Cardiac muscle cell (in vitro differentiated cells and primary cell): ENCODE data around the gene TMEM94. TPM values are rescaled to one million over a fixed set of nuclear protein-coding genes. Genes with fewer than 3 reads are reported as not detected.
"Not testable (repeated sequence)": the region's sequence is repeated elsewhere in the genome, so short reads cannot be mapped to it uniquely, and the experiment has no call there.

Source experiments
- DNase-seq, 2 donors: peaks; one replicate each; pipeline versions ENCODE4 v3.0.0 to v3.0.0-alpha.2; 2010 to 2017; ENCODE audit warnings: low read depth in 1 of 2, low spot score in 1 of 2
- H3K27ac ChIP-seq: fragments of 200-600 bp; sonication (generic); 2 replicates; pipeline ENCODE4 v1.5.1; 2016
- H3K27me3 ChIP-seq: fragments of 200-600 bp; sonication (generic); 2 replicates; pipeline ENCODE4 v1.6.0; 2016; ENCODE audit warnings: control low read depth
- H3K36me3 ChIP-seq: fragments of 200-600 bp; sonication (generic); 2 replicates; pipeline ENCODE4 v1.5.1; 2016; ENCODE audit warnings: control low read depth
- H3K4me1 ChIP-seq: fragments of 200-600 bp; sonication (generic); 2 replicates; pipeline ENCODE4 v1.8.1; 2017; ENCODE audit warnings: low read depth, mild to moderate bottlenecking, mixed run types
- H3K4me3 ChIP-seq: fragments of 200-600 bp; sonication (generic); 2 replicates; pipeline ENCODE4 v1.5.1; 2016; ENCODE audit warnings: mild to moderate bottlenecking
- H3K9me3 ChIP-seq: fragments of 200-600 bp; sonication (generic); 2 replicates; pipeline ENCODE4 v1.5.1; 2017; ENCODE audit warnings: low read depth, mild to moderate bottlenecking, control low read depth
- polyA plus RNA-seq: library from polyadenylated mRNA; unstranded; fragments of >200 nt; fragmentation: Nextera tagmentation; extraction: Ambion mirVana; gene quantifications from 2 replicates; pipeline ENCODE4 v1.2.1, GENCODE V29; 2016
- total RNA-seq: library from RNA; depleted of rRNA; stranded (reverse); fragments of >200 nt; gene quantifications from 2 replicates; pipeline ENCODE4 v1.2.3, GENCODE V29; 2016
- TF ChIP-seq, protein P1 (sequence below): IDR thresholded peaks from 2 replicates; pipeline ENCODE4 v1.5.1; 2012; ENCODE audit warnings: low read depth, mild to moderate bottlenecking, low read length

The TMEM94 gene
- total and polyA plus RNA-seq, 2 experiments from 2014 or later = 74.2 to 105 TPM

- H3K9me3 ChIP-seq = no peaks in the 10 kb centered on the region
- H3K36me3 ChIP-seq = no peaks in the 10 kb centered on the region
- H3K4me1 ChIP-seq = peaks cover 43% of the 10 kb centered on the region
- no peaks in the 10 kb centered on the region for H3K27me3 ChIP-seq
- peak; percentile 43 to 68 for DNase-seq
- no peak overlapping the region for H3K4me3 ChIP-seq
- TF ChIP-seq, protein P1, sequence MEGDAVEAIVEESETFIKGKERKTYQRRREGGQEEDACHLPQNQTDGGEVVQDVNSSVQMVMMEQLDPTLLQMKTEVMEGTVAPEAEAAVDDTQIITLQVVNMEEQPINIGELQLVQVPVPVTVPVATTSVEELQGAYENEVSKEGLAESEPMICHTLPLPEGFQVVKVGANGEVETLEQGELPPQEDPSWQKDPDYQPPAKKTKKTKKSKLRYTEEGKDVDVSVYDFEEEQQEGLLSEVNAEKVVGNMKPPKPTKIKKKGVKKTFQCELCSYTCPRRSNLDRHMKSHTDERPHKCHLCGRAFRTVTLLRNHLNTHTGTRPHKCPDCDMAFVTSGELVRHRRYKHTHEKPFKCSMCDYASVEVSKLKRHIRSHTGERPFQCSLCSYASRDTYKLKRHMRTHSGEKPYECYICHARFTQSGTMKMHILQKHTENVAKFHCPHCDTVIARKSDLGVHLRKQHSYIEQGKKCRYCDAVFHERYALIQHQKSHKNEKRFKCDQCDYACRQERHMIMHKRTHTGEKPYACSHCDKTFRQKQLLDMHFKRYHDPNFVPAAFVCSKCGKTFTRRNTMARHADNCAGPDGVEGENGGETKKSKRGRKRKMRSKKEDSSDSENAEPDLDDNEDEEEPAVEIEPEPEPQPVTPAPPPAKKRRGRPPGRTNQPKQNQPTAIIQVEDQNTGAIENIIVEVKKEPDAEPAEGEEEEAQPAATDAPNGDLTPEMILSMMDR = no peak
- peak overlapping the region; percentile 89 for H3K27ac ChIP-seq
These were observed 19.8 kb downstream of the TMEM94 start for GRCh38 chr17:75476271-75476671.

DNA sequence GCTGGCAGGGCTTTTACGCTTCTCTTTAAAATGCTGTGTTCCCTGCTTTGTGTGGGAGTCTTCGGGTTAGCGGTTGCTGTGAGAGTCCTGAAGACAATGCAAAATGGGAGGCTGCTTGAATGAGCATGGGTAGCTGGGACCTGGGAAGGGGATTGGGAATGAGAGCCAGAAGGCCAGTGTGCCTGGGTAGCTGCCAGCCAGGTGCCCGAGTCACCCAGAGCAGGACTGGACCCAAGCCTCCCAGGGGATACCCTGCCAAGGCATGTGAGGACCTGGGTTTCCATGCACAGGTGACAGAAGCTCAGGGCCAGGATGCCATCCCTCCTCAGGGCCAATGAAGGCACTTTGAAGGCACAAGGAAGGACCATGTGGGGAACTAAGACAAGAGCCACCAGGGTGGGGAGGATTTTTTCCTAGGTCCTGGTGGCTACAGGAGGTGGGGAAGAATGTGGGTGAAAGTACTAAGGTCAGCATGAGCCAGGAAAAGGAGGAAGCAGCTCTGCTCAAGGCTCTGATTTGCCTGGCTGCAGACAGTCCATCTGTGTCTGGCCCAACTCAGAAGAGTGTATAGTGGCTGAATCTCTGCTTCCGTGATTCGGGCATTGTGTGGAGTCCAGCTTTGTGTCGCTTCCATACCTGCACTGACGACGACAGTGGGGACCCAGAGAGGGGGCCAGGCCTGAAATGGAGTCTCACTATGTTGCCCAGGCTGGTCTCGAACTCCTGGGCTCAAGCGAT, 20.5 kb downstream of the TMEM94 start:
- DNase-seq = no peak
- Histone ChIP-seq H3K36me3 (no peaks in the 10 kb centered on the region), H3K27ac (peak overlapping the region; percentile 89), H3K4me3 (no peak overlapping the region), H3K4me1 (peaks cover 43% of the 10 kb centered on the region), H3K27me3 (no peaks in the 10 kb centered on the region), H3K9me3 (no peaks in the 10 kb centered on the region)
- TF ChIP-seq, protein P1 = no peak

GRCh38 chr17:75477490-75477862, 21.0 kb downstream of the TMEM94 start:
- H3K36me3 ChIP-seq, H3K9me3 ChIP-seq, DNase-seq, H3K4me3 ChIP-seq, H3K27me3 ChIP-seq: not testable (repeated sequence)
- Histone ChIP-seq H3K27ac (peak overlapping the region; percentile 89), H3K4me1 (peaks cover 43% of the 10 kb centered on the region)

- Histone ChIP-seq H3K27ac (peak overlapping the region; percentile 85), H3K4me3 (no peak overlapping the region), H3K27me3 (no peaks in the 10 kb centered on the region), H3K36me3 (no peaks in the 10 kb centered on the region), H3K9me3 (no peaks in the 10 kb centered on the region), H3K4me1 (peaks cover 43% of the 10 kb centered on the region)
- DNase-seq = peak in 1 of 2 donors; percentile 57
- TF ChIP-seq, protein P1 = no peak
These were observed 22.1 kb downstream of the TMEM94 start for GRCh38 chr17:75478508-75478907.

GRCh38 chr17:75480281-75480680, 23.8 kb downstream of the TMEM94 start:
- no peak overlapping the region for H3K4me3 ChIP-seq
- TF ChIP-seq, protein P1 = no peak
- peaks cover 35% of the 10 kb centered on the region for H3K4me1 ChIP-seq

DNA sequence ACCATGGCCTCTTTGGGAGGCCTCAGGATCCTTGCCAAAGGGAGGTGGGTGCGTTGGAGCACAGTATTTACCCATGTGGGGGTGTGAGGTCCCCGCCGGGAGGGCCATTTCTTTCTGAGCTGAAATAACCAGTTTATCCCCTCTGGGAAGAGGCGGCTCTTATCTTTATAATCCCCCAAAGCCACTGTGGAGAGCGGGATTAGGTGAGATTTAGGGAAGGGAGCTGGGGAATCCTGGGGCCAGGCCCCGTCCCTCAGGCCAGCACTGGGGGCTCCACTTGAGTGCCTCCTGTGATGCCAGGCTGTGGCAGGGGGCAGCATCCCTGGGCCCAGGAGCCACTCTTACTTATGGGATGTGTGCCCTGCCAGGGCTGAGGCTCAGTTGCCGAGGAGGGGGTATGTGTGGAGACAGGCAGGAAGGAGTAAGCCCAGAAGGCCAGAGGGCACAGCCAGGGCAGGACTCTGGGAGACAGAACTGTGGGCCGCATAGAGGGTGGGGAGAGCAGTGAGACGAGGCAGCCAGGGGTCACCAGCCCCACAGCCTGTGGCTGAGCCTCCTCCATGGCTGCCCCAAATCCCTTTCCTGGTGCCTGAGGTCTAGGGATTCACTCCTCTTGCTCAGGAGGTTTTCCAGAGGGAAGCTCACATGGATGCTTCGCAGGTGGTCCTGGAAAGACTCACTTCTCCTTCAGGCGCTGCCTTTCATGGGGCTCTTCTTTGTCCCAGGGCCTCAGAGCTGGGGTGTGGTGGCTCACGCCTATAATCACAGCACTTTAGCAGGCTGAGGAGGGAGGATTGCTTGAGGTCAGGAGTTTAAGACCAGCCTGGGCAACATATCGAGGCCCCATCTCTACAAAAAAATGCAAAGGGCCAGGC, 25.0 kb downstream of the TMEM94 start:
- no peak for DNase-seq
- H3K4me1 ChIP-seq = peaks cover 23% of the 10 kb centered on the region
- H3K27me3 ChIP-seq = no peaks in the 10 kb centered on the region

More at GRCh38 chr17:75480281-75480680, 23.8 kb downstream of the TMEM94 start:
- Histone ChIP-seq H3K36me3 (no peaks in the 10 kb centered on the region), H3K9me3 (no peaks in the 10 kb centered on the region), H3K27me3 (no peaks in the 10 kb centered on the region), H3K27ac (peak overlapping the region; percentile 17)
- no peak for DNase-seq

More for the DNA sequence above, 25.0 kb downstream of the TMEM94 start:
- Histone ChIP-seq H3K27ac (peak overlapping the region; percentile 69), H3K9me3 (no peaks in the 10 kb centered on the region), H3K36me3 (no peaks in the 10 kb centered on the region), H3K4me3 (no peak overlapping the region)
- TF ChIP-seq, protein P1 = no peak
